A673 (cell line): ENCODE measurements around the gene DTNA.

Source experiments
- CTCF ChIP-seq: fragments of 300-800, 200-600 bp; sonication (generic); conservative IDR thresholded peaks from 2 replicates; pipeline ENCODE4 v1.5.1; 2017; ENCODE audit warnings: low read depth, mild to moderate bottlenecking, antibody characterized with exemption, low read length, moderate library complexity, mixed read lengths
- EZH2 ChIP-seq: fragments of 200-600 bp; sonication (generic); IDR thresholded peaks from 2 replicates; pipeline ENCODE4 v1.6.1; 2017; ENCODE audit warnings: borderline replicate concordance, low read depth, mild to moderate bottlenecking, mixed read lengths, antibody characterized with exemption, low read length; ENCODE audit not compliant: poor library complexity, severe bottlenecking

DNA sequence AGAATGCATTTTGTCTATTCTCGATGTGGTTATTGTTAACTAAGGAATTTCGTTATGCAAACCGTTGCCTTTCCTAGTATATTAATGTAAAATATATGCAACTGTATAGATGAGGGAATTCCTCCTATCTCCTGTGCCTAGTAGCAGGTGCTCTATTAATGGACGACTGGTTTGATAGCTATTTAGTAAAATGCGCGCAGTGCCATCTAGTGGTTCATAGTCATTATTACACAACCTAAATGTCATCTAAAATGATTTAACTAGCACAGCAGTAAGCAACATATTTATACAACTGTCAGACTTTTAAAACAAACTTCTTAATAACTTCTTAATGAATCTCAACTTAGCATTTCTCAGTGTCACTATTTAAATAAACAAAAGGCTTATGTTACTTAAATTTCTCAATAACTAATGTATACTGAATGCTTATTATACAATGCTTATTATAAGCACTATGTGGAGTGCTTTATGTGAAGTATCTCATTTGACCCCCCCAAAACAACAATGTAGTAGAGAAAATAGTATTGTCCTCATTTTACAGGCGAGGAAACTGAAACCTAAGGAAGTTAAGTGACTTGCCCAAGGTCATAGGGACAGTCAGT lies 77.9 kb downstream of the DTNA start:
- TF ChIP-seq CTCF (peak; percentile 77), EZH2 (no peak)
